Measurements from ENCODE around the gene EGLN2.
"Not testable (repeated sequence)": the region's sequence is repeated elsewhere in the genome, so short reads cannot be mapped to it uniquely, and the experiment has no call there.

Gene EGLN2

GRCh38 chr19:40802300-40803169 lies 3.5 kb downstream of the EGLN2 start:
- DNase-seq (ENCODE audit: low spot score): no peak

GRCh38 chr19:40803170-40803856 lies 4.3 kb downstream of the EGLN2 start:
- no peak for DNase-seq (ENCODE audit: low spot score)

- DNase-seq (ENCODE audit: low spot score): no peak
These were observed 5.1 kb downstream of the EGLN2 start for GRCh38 chr19:40803857-40804782.

DNA sequence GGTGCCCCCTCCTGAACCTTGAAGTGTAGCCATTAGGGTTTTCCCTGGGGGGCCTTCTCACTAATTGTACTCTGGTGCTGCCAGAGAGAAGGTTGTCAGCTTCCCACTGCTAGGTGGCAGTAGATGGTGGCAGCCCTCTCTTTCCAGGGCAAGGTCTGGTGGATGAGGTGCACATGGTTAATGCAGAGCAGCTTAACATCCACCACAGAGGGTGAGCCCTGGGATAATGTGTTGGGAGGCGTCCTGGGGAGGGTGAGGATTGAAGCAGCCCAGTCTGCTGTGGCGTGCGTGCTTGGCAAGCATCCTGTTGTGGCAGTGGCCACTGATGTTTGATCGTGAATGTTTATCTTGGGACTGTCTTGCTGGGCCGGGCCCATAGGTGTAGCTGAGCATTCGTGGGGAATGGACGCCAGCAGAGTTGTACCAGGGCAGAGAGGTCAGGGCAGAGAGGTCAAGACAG lies 5.8 kb downstream of the EGLN2 start:
- DNase-seq (ENCODE audit: low spot score): no peak

DNA sequence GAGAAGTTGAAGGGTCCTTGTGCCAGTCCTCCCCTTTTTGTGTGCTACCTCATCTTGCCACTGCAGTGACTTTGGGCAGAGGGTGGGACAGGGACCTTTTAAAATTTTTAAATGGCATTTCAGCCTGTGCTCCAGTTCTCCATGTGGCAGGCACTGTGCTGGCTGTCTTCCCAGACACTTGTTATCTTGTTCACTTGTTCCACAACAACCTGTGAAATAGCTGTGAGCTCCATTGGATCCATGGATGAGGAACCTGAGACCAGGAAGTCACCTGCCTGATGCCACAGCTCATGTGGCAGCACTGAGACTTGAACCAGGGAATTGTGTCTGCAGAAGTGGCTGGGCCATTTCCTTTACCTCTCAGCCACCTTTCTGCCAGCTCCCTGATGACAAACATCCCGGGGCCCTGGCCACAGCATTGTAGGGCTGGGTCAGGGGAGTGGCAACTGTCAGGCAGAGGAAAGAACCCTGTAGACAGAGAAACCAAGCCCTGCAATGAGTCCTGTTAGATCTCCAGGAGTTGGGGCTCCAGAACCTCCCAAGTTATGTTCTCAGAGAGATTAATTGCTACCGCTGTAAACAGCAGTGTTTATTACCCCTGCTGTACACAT lies 6.4 kb downstream of the EGLN2 start:
- no peak for DNase-seq (ENCODE audit: low spot score)

DNA sequence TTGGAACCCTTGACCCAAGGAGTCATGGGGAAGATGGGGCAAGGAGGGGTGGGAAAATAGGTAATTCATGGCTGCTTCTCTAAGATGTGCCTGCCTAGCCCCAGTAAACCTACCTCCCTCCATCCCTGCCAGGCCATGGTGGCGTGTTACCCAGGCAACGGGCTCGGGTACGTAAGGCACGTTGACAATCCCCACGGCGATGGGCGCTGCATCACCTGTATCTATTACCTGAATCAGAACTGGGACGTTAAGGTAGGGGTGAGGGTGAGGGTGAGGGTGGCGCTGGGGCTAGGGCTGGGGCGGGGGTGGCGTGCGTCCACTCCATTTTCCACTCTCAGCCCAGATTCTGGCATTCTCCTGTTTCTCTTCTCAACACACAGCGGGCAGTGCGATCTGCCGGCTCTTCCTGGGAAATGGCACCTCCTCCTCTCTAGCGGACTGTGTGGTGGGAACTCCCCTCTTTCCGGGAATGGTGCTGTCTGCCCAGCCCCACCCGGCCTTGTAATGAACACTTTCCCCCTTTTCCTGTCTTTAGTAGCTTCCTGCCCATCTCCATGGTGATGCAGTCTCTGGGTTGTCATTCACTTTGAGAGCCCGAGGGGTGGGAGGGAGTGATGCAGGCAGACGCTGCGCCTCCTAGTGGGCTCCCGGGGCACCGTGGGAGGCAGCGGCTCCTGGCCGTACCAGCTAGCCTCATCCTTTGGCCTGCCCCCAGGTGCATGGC lies 7.6 kb downstream of the EGLN2 start:
- peak; percentile 88 for DNase-seq (ENCODE audit: low spot score)

GRCh38 chr19:40807147-40808020 lies 8.4 kb downstream of the EGLN2 start:
- DNase-seq (ENCODE audit: low spot score): no peak

- no peak for DNase-seq (ENCODE audit: low spot score)
These were observed 9.0 kb downstream of the EGLN2 start for GRCh38 chr19:40808021-40808325.

GRCh38 chr19:40808497-40808896 lies 9.5 kb downstream of the EGLN2 start:
- no peak for DNase-seq (ENCODE audit: low spot score)

- DNase-seq (ENCODE audit: low spot score): no peak
These were observed 10.5 kb downstream of the EGLN2 start for GRCh38 chr19:40809358-40810086.

DNA sequence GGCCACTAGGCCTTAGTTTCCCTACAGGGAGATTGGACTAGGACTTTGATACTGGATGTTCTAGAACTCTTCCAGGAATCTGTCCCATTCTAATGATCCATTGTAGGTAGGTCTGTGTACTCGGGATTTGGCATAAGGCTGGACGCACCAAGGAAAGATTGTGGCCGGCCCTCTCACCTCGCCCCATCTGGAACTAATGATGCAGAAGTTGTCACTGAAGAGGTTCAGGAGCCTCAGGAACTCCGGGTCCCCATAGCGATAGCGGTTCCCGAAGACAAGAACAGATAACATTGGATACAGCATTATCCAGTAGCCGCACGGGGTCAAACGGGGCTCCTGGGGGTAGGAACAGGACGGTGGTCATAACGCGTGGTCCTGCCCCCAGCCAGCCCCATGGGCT lies 11.2 kb downstream of the EGLN2 start:
- no peak for DNase-seq (ENCODE audit: low spot score)

DNA sequence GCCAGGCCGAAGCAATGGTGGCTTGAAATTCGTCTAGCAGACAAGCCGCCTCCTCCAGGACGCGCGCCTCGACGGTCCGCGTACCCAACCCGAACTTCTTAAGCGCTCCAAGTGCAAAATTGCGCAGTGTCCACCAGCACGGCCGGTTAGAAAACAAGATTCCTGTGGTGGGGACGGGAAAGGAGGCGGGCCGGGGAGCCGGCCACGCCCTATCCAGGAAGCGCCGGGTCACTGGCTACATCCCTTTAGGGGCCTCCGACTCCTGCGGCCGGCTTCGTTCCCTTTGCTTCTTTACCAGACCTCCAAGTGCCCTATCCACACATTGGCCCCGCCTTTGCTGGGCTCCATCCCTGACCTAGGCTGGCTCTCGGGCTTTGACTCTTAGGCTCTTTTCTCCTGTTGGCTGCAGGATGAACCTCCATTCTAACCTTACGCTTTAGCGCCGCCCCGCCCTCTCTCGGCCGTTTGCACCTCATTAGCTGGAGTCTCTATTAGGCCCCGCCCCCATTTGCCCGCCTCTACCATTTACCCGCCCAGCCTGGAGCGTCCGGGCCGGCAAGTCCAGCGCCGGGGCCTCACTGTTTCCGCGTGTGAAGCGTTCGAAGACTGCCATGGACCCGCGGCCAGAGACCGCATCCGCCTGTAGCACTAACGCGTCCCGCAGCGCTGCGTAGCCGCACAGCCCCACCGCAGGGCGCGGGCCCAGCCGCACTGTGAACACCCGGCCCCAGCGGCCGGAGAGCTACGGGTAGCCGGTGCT lies 11.8 kb downstream of the EGLN2 start:
- DNase-seq (ENCODE audit: low spot score): peak; percentile 43

DNA sequence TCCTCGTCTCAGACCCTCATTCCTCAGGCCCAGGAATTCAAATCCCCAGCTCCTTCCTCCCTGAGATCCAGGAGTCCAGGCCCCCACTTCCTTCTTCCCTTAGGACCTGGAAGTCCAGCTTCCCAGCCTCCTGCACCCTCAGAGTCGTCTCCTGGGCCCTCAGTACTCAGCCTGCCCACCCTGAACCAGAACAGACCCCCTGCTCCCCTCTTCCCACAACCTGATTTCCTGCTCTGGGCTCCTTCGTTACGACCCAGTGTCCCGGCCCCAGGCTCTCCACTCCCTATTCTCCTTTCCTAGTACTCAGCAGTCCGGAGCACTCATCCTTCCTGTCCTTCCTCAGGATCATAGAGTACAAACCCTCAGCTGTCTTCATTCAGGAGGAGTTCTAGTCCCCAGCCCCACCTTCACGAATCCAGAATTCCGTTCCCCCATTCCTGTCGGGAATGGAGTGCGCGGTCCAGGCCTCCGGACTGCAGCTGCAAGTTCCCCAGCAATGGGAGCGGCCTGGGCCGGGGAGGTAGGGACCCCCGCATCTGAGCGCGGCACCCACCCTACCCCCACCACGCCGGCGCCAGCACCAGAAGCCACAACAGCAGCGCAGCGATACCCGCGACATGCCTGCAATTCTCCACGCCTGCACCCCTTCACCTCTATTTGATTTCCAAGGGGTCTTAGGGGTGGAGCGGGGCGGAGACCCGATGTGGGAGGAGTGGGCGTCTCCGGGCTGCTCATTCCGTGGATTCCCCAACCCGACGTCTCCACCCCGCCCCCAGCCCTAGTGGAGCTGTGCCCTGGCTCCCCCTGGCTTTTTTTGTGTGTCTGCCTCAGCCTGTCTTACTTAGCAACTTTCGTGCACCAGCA lies 12.7 kb downstream of the EGLN2 start:
- DNase-seq (ENCODE audit: low spot score): peak; percentile 26

- DNase-seq (ENCODE audit: low spot score): not testable (repeated sequence)
These were observed 13.6 kb downstream of the EGLN2 start for GRCh38 chr19:40812571-40812970.

DNA sequence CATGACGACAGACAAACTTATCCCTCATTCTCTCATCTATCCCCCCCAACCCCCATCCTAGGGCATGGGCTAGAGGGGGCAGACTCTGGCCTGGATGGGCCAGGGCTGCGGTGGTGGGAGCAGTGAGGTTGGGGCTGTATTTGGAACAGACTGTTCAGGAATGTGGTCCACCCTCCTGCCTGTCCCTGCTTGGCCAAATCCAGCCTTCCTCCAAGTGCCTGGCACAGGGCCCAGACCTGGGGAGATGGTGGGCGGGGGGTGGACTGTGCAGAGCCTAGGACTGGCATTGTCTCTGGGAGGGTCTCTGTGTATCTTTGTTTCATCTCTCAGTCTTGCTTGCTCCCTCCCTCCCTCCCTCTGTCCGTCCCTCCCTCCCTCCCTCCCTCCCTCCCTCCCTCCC lies 14.2 kb downstream of the EGLN2 start:
- DNase-seq (ENCODE audit: low spot score): no peak

DNA sequence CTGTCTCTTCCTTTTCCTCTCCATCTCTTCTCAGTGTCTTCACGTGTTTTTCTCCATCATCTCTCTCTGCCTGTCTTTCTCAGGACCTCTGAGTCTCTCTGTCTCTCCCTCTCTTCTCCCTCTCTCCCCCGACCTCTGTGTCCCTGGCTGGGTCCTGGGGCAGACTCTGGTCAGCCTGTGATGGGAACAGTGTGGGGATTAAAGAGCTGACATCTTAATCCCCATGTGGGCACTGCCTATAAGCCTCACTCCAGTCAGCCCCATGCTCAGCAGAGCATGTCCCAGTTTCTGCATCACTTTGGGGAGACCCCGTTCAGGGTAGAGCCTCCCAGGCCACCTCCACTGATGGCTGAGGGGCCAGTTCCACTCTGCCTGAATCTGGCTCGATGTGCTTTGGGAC lies 16.2 kb downstream of the EGLN2 start:
- DNase-seq (ENCODE audit: low spot score): no peak

DNA sequence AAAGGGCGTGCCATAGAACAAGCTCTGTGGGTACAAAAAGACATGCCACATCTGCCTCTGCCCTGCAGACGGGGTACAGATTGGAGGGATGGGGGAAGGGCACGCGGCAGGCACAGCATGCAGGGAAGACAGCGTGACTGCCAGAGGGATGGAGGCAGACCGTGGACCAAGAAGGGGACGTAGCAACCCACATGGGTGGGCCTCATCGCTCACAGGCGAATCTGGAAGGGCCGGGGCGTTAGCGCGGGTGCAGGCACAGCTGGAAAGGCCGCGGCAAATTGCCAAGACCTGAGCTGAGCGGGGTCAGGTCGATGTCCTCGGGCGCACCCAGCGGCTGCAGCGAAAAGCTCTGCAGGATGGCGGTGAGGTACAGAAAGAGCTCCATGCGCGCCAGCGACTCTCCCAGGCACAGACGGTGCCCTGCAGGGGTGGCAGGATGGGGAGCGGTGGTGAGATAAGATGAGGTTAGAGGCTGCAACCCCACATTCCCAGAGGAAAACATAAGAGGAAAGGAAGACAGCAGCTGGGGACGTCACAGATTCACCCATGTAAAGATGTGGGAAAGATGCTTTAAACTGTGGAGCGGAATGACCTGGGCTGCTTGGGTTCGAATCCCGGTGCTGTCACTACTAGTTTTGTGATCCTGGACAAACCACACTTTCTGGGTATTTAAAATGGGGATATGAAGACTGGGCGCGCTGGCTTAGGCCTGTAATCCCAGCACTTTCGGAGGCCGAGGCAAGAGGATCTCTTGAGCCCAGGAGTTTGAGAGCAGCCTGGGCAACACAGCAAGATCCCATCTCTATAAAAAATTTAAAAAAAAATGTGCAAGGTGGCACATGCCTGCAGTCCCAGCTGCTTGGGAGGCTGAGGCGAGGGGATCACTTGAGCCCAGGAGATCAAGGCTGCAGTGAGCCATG lies 19.7 kb downstream of the EGLN2 start:
- DNase-seq (ENCODE audit: low spot score): peak; percentile 33

All from iPS-NIHi11 (cell line).